HEK293 (cell line): ENCODE data around the gene ENAH.
A peak's percentile ranks its signal among the peaks of the same experiment; 100 is the strongest.

Source experiments
- GLI4 ChIP-seq: fragments of 450-650 bp; formaldehyde crosslinking; IDR thresholded peaks from 2 replicates; pipeline ENCODE4 v1.5.1; 2016; ENCODE audit warnings: missing biosample characterization, missing genetic modification characterization
- GLIS2 ChIP-seq: fragments of 450-650 bp; formaldehyde crosslinking; IDR thresholded peaks from 2 replicates; pipeline ENCODE4 v1.5.1; 2016; ENCODE audit warnings: missing biosample characterization, missing genetic modification characterization
- IKZF3 ChIP-seq: fragments of 450-650 bp; IDR thresholded peaks from 2 replicates; pipeline ENCODE4 v1.5.0; 2018; ENCODE audit warnings: missing biosample characterization, mild to moderate bottlenecking, missing genetic modification characterization, moderate library complexity
- KLF1 ChIP-seq: fragments of 450-650 bp; formaldehyde crosslinking; IDR thresholded peaks from 2 replicates; pipeline ENCODE4 v1.5.1; 2016; ENCODE audit warnings: missing biosample characterization, missing genetic modification characterization
- KLF8 ChIP-seq: fragments of 450-650 bp; formaldehyde crosslinking; IDR thresholded peaks from 2 replicates; pipeline ENCODE4 v1.5.1; 2016; ENCODE audit warnings: missing biosample characterization, missing genetic modification characterization
- KLF9 ChIP-seq: fragments of 450-650 bp; formaldehyde crosslinking; IDR thresholded peaks from 2 replicates; pipeline ENCODE4 v1.5.1; 2016; ENCODE audit warnings: missing biosample characterization, missing genetic modification characterization, low read depth
- MZF1 ChIP-seq: fragments of 450-650 bp; formaldehyde crosslinking; IDR thresholded peaks from 2 replicates; pipeline ENCODE4 v1.5.1; 2017; ENCODE audit warnings: missing biosample characterization, missing genetic modification characterization, borderline replicate concordance
- SCRT1 ChIP-seq: fragments of 450-650 bp; formaldehyde crosslinking; IDR thresholded peaks from 2 replicates; pipeline ENCODE4 v1.5.1; 2016; ENCODE audit warnings: missing biosample characterization, missing genetic modification characterization, borderline replicate concordance
- TCF7L2 ChIP-seq: IDR thresholded peaks from 2 replicates; pipeline ENCODE4 v1.6.1; 2011; ENCODE audit warnings: low read depth, mild to moderate bottlenecking, inconsistent platforms, low read length, moderate library complexity, borderline replicate concordance
- ZBTB20 ChIP-seq: fragments of 450-650 bp; formaldehyde crosslinking; IDR thresholded peaks from 2 replicates; pipeline ENCODE4 v1.5.1; 2016; ENCODE audit warnings: missing biosample characterization, missing genetic modification characterization
- ZBTB8A ChIP-seq: fragments of 450-650 bp; formaldehyde crosslinking; IDR thresholded peaks from 2 replicates; pipeline ENCODE4 v1.5.1; 2016; ENCODE audit warnings: missing biosample characterization, missing genetic modification characterization
- ZNF140 ChIP-seq: fragments of 450-650 bp; formaldehyde crosslinking; IDR thresholded peaks from 2 replicates; pipeline ENCODE4 v1.5.1; 2016; ENCODE audit warnings: missing biosample characterization, missing genetic modification characterization
- ZNF214 ChIP-seq: fragments of 450-650 bp; formaldehyde crosslinking; IDR thresholded peaks from 2 replicates; pipeline ENCODE4 v1.5.1; 2017; ENCODE audit warnings: missing biosample characterization, mild to moderate bottlenecking, missing genetic modification characterization, borderline replicate concordance
- ZNF248 ChIP-seq: fragments of 450-650 bp; formaldehyde crosslinking; IDR thresholded peaks from 2 replicates; pipeline ENCODE4 v1.5.1; 2017; ENCODE audit warnings: missing biosample characterization, missing genetic modification characterization
- ZNF37A ChIP-seq: fragments of 450-650 bp; IDR thresholded peaks from 2 replicates; pipeline ENCODE4 v1.5.1; 2018; ENCODE audit warnings: missing biosample characterization, missing genetic modification characterization
- ZNF48 ChIP-seq: fragments of 450-650 bp; formaldehyde crosslinking; IDR thresholded peaks from 2 replicates; pipeline ENCODE4 v1.5.1; 2016; ENCODE audit warnings: missing biosample characterization, missing genetic modification characterization
- ZNF514 ChIP-seq: fragments of 450-650 bp; formaldehyde crosslinking; IDR thresholded peaks from 2 replicates; pipeline ENCODE4 v1.5.1; 2016; ENCODE audit warnings: missing biosample characterization, missing genetic modification characterization
- ZNF626 ChIP-seq: fragments of 450-650 bp; sonication (Bioruptor Pico); formaldehyde crosslinking; IDR thresholded peaks from 2 replicates; pipeline ENCODE4 v1.5.1; 2018; ENCODE audit warnings: missing biosample characterization, missing genetic modification characterization, inconsistent platforms
- ZNF660 ChIP-seq: fragments of 450-650 bp; IDR thresholded peaks from 2 replicates; pipeline ENCODE4 v1.5.1; 2018; ENCODE audit warnings: missing biosample characterization, mild to moderate bottlenecking, missing genetic modification characterization
- ZSCAN30 ChIP-seq: fragments of 450-650 bp; IDR thresholded peaks from 2 replicates; pipeline ENCODE4 v1.5.1; 2018; ENCODE audit warnings: missing biosample characterization, mild to moderate bottlenecking, missing genetic modification characterization, moderate library complexity
- TF ChIP-seq, protein P1 (sequence below): fragments of 450-650 bp; formaldehyde crosslinking; IDR thresholded peaks from 2 replicates; pipeline ENCODE4 v1.5.1; 2017; ENCODE audit warnings: missing biosample characterization, mild to moderate bottlenecking, missing genetic modification characterization, moderate library complexity
- TF ChIP-seq, protein P2 (sequence below): fragments of 450-650 bp; formaldehyde crosslinking; IDR thresholded peaks from 2 replicates; pipeline ENCODE4; 2016; ENCODE audit warnings: missing biosample characterization, missing genetic modification characterization
- TF ChIP-seq, protein P3 (sequence below): fragments of 450-650 bp; formaldehyde crosslinking; IDR thresholded peaks from 2 replicates; pipeline ENCODE4 v1.5.1; 2016; ENCODE audit warnings: missing biosample characterization, missing genetic modification characterization, low read depth
- TF ChIP-seq, protein P4 (sequence below): fragments of 450-650 bp; formaldehyde crosslinking; IDR thresholded peaks from 2 replicates; pipeline ENCODE4 v1.5.1; 2016; ENCODE audit warnings: missing biosample characterization, missing genetic modification characterization
- TF ChIP-seq, protein P5 (sequence below): fragments of 450-650 bp; formaldehyde crosslinking; IDR thresholded peaks from 2 replicates; pipeline ENCODE4 v1.5.1; 2017; ENCODE audit warnings: missing biosample characterization, missing genetic modification characterization
- TF ChIP-seq, protein P6 (sequence below): fragments of 450-650 bp; formaldehyde crosslinking; IDR thresholded peaks from 2 replicates; pipeline ENCODE4 v1.5.1; 2017; ENCODE audit warnings: missing biosample characterization, missing genetic modification characterization
- TF ChIP-seq, protein P7 (sequence below): fragments of 450-650 bp; formaldehyde crosslinking; IDR thresholded peaks from 2 replicates; pipeline ENCODE4 v1.5.1; 2016; ENCODE audit warnings: missing biosample characterization, missing genetic modification characterization
- TF ChIP-seq, protein P8 (sequence below): fragments of 450-650 bp; IDR thresholded peaks from 2 replicates; pipeline ENCODE4 v1.5.1; 2018; ENCODE audit warnings: missing biosample characterization, mild to moderate bottlenecking, missing genetic modification characterization

The ENAH gene

DNA sequence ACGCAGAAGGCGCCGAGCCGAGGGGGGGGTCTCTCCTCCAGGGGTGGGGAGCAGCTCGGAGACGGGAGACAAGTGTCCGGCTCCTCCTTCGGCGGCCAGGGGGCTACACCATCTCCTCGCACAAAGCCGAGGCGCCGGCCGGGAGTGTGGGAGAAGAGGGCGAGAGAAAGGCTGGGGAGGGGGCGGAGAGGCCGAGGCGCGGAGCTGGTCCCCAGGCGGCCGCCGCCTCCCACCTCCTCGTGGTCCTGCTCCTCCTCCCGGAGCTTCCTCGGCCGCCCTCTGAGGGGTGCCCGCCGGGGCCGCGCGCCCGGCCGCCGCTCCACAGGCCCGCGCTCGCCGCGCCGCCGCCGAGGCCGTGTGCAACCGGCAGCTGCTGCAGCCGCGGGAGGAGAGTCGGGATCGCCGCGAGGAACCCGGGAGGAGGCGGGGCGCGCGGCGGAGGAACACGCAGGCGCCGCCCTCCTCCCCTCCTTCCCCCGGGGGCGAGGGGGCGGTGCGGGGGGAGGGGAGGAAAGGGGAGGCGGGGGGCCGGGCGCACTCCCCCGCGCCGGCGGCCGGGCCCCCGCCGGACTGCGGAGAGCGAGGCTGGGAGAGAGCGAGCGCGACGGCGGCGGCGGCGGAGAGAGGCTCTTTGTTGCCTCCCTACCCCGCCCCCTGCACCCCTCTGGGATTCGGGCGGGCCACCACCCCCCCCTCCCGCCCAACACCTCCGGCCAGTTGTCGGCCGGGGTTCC, at the start of gene ENAH (continued):
- TF ChIP-seq KLF8 (tag by site-specific recombination) (peak; percentile 69; the same call in 1 of the 2 replicates), ZNF660 (peak; percentile 50; the same call in 1 of the 2 replicates), ZNF140 (tag by site-specific recombination) (no peak), KLF9 (tag by site-specific recombination) (peak; percentile 44; the same call in 1 of the 2 replicates), TCF7L2 (no peak), GLI4 (no peak; the same call in 1 of the 2 replicates), ZBTB20 (tag by site-specific recombination) (no peak; the same call in 1 of the 2 replicates), ZNF214 (tag by site-specific recombination) (no peak), MZF1 (tag by site-specific recombination) (no peak), GLIS2 (peak; percentile 95), ZSCAN30 (tag by site-specific recombination) (peak; percentile 34; the same call in 1 of the 2 replicates), ZNF626 (tag by site-specific recombination) (peak; percentile 32; the same call in 1 of the 2 replicates), ZNF37A (no peak), ZBTB8A (tag by site-specific recombination) (peak; percentile 89), SCRT1 (no peak), IKZF3 (tag by site-specific recombination) (peak; percentile 81), ZNF48 (tag by site-specific recombination) (no peak), KLF1 (no peak), ZNF248 (tag by site-specific recombination) (no peak), ZNF514 (tag by site-specific recombination) (no peak)
- TF ChIP-seq, protein P1, sequence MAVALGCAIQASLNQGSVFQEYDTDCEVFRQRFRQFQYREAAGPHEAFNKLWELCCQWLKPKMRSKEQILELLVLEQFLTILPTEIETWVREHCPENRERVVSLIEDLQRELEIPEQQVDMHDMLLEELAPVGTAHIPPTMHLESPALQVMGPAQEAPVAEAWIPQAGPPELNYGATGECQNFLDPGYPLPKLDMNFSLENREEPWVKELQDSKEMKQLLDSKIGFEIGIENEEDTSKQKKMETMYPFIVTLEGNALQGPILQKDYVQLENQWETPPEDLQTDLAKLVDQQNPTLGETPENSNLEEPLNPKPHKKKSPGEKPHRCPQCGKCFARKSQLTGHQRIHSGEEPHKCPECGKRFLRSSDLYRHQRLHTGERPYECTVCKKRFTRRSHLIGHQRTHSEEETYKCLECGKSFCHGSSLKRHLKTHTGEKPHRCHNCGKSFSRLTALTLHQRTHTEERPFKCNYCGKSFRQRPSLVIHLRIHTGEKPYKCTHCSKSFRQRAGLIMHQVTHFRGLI (tag by site-specific recombination), result no peak
- TF ChIP-seq, protein P2, sequence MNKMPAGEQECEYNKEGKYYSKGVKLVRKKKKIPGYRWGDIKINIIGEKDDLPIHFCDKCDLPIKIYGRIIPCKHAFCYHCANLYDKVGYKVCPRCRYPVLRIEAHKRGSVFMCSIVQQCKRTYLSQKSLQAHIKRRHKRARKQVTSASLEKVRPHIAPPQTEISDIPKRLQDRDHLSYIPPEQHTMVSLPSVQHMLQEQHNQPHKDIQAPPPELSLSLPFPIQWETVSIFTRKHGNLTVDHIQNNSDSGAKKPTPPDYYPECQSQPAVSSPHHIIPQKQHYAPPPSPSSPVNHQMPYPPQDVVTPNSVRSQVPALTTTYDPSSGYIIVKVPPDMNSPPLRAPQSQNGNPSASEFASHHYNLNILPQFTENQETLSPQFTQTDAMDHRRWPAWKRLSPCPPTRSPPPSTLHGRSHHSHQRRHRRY (tag by site-specific recombination), result no peak
- TF ChIP-seq, protein P3, sequence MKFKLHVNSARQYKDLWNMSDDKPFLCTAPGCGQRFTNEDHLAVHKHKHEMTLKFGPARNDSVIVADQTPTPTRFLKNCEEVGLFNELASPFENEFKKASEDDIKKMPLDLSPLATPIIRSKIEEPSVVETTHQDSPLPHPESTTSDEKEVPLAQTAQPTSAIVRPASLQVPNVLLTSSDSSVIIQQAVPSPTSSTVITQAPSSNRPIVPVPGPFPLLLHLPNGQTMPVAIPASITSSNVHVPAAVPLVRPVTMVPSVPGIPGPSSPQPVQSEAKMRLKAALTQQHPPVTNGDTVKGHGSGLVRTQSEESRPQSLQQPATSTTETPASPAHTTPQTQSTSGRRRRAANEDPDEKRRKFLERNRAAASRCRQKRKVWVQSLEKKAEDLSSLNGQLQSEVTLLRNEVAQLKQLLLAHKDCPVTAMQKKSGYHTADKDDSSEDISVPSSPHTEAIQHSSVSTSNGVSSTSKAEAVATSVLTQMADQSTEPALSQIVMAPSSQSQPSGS, result no peak
- TF ChIP-seq, protein P4, sequence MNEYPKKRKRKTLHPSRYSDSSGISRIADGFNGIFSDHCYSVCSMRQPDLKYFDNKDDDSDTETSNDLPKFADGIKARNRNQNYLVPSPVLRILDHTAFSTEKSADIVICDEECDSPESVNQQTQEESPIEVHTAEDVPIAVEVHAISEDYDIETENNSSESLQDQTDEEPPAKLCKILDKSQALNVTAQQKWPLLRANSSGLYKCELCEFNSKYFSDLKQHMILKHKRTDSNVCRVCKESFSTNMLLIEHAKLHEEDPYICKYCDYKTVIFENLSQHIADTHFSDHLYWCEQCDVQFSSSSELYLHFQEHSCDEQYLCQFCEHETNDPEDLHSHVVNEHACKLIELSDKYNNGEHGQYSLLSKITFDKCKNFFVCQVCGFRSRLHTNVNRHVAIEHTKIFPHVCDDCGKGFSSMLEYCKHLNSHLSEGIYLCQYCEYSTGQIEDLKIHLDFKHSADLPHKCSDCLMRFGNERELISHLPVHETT (tag by site-specific recombination), result no peak
- TF ChIP-seq, protein P5, sequence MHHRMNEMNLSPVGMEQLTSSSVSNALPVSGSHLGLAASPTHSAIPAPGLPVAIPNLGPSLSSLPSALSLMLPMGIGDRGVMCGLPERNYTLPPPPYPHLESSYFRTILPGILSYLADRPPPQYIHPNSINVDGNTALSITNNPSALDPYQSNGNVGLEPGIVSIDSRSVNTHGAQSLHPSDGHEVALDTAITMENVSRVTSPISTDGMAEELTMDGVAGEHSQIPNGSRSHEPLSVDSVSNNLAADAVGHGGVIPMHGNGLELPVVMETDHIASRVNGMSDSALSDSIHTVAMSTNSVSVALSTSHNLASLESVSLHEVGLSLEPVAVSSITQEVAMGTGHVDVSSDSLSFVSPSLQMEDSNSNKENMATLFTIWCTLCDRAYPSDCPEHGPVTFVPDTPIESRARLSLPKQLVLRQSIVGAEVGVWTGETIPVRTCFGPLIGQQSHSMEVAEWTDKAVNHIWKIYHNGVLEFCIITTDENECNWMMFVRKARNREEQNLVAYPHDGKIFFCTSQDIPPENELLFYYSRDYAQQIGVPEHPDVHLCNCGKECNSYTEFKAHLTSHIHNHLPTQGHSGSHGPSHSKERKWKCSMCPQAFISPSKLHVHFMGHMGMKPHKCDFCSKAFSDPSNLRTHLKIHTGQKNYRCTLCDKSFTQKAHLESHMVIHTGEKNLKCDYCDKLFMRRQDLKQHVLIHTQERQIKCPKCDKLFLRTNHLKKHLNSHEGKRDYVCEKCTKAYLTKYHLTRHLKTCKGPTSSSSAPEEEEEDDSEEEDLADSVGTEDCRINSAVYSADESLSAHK (tag by site-specific recombination), result no peak
- TF ChIP-seq, protein P6, sequence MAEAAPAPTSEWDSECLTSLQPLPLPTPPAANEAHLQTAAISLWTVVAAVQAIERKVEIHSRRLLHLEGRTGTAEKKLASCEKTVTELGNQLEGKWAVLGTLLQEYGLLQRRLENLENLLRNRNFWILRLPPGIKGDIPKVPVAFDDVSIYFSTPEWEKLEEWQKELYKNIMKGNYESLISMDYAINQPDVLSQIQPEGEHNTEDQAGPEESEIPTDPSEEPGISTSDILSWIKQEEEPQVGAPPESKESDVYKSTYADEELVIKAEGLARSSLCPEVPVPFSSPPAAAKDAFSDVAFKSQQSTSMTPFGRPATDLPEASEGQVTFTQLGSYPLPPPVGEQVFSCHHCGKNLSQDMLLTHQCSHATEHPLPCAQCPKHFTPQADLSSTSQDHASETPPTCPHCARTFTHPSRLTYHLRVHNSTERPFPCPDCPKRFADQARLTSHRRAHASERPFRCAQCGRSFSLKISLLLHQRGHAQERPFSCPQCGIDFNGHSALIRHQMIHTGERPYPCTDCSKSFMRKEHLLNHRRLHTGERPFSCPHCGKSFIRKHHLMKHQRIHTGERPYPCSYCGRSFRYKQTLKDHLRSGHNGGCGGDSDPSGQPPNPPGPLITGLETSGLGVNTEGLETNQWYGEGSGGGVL (tag by site-specific recombination), result peak; percentile 1; the same call in 1 of the 2 replicates
- TF ChIP-seq, protein P7, sequence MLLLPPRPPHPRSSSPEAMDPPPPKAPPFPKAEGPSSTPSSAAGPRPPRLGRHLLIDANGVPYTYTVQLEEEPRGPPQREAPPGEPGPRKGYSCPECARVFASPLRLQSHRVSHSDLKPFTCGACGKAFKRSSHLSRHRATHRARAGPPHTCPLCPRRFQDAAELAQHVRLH (tag by site-specific recombination), result no peak
- TF ChIP-seq, protein P8, sequence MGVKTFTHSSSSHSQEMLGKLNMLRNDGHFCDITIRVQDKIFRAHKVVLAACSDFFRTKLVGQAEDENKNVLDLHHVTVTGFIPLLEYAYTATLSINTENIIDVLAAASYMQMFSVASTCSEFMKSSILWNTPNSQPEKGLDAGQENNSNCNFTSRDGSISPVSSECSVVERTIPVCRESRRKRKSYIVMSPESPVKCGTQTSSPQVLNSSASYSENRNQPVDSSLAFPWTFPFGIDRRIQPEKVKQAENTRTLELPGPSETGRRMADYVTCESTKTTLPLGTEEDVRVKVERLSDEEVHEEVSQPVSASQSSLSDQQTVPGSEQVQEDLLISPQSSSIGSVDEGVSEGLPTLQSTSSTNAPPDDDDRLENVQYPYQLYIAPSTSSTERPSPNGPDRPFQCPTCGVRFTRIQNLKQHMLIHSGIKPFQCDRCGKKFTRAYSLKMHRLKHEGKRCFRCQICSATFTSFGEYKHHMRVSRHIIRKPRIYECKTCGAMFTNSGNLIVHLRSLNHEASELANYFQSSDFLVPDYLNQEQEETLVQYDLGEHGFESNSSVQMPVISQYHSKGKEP (tag by site-specific recombination), result peak; percentile 90
